ES-I3 (cell line): ENCODE measurements around the gene MAP3K2.

ENCODE experiments used
- H3K36me3 ChIP-seq: 2 replicates; pipeline ENCODE4 v1.6.1; 2013; ENCODE audit warnings: mild to moderate bottlenecking, low read length, control low read depth, moderate library complexity; ENCODE audit not compliant: insufficient read depth
- H3K4me1 ChIP-seq: 2 replicates; pipeline ENCODE4 v1.6.1; 2013; ENCODE audit warnings: mild to moderate bottlenecking, control low read depth, low read length; ENCODE audit not compliant: insufficient read depth
- H3K9ac ChIP-seq: 2 replicates; pipeline ENCODE4 v1.6.1; 2013; ENCODE audit warnings: low read depth, mild to moderate bottlenecking, low read length, moderate library complexity
- H3K9me3 ChIP-seq: 2 replicates; pipeline ENCODE4 v1.6.1; 2013; ENCODE audit warnings: mild to moderate bottlenecking, low read length, moderate library complexity; ENCODE audit not compliant: control insufficient read depth, insufficient read depth

Gene MAP3K2

GRCh38 chr2:127256866-127257265 lies 130.9 kb downstream of the MAP3K2 start:
- Histone ChIP-seq H3K4me1 (no peaks in the 10 kb centered on the region), H3K36me3 (peaks cover 22% of the 10 kb centered on the region)

GRCh38 chr2:127256381-127256780 lies 131.4 kb downstream of the MAP3K2 start:
- Histone ChIP-seq H3K36me3 (peaks cover 21% of the 10 kb centered on the region), H3K9ac (no peak overlapping the region), H3K4me1 (no peaks in the 10 kb centered on the region), H3K9me3 (no peaks in the 10 kb centered on the region)

More at GRCh38 chr2:127256866-127257265, 130.9 kb downstream of the MAP3K2 start:
- no peak overlapping the region for H3K9ac ChIP-seq
- no peaks in the 10 kb centered on the region for H3K9me3 ChIP-seq

- Histone ChIP-seq H3K9ac (no peak overlapping the region), H3K36me3 (peaks cover 20% of the 10 kb centered on the region), H3K9me3 (no peaks in the 10 kb centered on the region), H3K4me1 (no peaks in the 10 kb centered on the region)
Measured at GRCh38 chr2:127255721-127256120, 132.1 kb downstream of the MAP3K2 start.

GRCh38 chr2:127255146-127255545 lies 132.6 kb downstream of the MAP3K2 start:
- Histone ChIP-seq H3K4me1 (no peaks in the 10 kb centered on the region), H3K9me3 (no peaks in the 10 kb centered on the region), H3K9ac (no peak overlapping the region), H3K36me3 (peaks cover 15% of the 10 kb centered on the region)

GRCh38 chr2:127254386-127254981 lies 133.3 kb downstream of the MAP3K2 start:
- Histone ChIP-seq H3K9me3 (no peaks in the 10 kb centered on the region), H3K9ac (no peak overlapping the region), H3K36me3 (peaks cover 13% of the 10 kb centered on the region), H3K4me1 (no peaks in the 10 kb centered on the region)
